ENCODE data around the gene CPED1.
"Not testable (repeated sequence)": the region's sequence is repeated elsewhere in the genome, so short reads cannot be mapped to it uniquely, and the experiment has no call there.

The CPED1 gene

GRCh38 chr7:121286186-121286585 lies 297.7 kb downstream of the CPED1 start:
- no peak for DNase-seq (ENCODE audit: low read depth)

GRCh38 chr7:121286742-121287734 lies 298.5 kb downstream of the CPED1 start:
- no peak for DNase-seq (ENCODE audit: low read depth)

DNA sequence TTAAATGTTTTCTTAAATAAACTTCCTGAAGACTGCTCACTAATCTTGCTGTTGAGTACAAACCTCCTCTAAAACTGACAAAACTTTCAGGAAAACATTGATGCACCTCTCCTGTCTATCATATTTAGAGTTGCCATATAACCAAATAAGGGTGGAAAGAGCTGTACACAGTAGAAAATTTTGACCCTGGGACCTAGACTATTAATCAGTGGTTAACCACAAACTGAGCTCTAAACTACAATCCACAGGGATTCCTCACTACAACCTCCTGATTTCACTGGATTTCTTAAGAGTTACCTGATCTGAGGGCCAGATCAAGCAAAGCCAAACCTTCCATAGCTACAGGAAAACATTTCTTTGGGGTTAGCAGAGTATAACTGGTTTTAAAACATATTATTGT lies 300.4 kb downstream of the CPED1 start:
- no peak for DNase-seq (ENCODE audit: low read depth)

DNA sequence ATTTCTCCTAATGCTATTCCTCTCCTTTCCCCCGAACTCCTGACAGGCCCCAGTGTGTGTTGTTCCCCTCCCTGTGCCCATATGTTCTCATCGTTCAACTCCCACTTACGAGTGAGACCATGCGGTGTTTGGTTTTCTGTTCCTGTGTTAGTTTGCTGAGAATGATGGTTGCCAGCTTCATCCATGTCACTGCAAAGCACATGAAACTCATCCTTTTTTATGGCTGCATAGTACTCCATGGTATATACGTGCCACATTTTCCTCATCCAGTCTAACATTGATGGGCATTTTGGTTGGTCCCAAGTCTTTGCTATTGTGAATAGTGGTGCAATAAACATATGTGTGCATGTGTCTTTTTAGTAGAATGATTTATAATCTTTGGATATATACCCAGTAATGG lies 301.4 kb downstream of the CPED1 start:
- not testable (repeated sequence) for DNase-seq (ENCODE audit: low read depth)

DNA sequence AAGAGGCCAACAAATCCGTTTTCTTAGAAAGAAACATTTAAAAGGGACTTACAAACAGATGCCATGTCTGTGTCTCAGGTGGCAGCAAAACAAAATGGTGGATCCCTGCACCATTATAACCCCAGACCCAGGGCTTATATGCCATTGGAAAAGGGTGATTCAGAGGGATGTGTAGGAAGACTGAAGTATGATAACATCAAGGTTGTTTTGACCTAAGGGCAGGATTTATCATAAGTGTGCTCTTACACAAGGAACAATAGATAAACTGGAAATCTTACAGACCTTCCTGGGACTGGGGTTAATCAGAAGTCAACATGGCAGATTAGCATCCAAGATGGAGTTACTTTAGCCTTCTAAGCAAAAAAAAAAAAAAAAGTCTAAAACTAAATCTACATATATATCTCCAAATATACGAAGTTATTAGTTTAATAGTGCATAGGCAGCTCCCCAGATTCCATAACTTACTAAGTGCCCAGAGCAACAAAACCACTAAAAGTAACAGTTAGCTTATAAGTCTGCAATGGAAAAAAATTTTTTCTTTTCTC lies 306.0 kb downstream of the CPED1 start:
- no peak for DNase-seq (ENCODE audit: low read depth)

DNA sequence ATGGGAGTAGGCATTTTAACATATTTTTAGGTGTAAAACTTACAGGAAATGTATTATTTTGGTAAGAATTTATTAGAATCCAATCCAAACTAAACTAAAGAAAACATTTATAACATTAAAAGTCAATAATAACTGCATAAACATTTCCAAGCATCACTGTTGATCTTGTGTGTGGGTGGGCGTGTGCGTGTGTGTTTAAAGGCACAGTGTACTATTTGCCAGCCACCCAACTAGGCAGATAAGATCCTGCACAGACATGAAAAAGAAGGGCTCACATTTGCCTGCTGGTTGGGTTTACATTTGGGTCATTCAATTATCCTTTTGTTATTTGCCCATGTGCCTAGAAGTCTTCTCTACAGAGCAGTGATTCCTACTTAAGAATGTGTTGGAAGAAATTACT lies 309.3 kb downstream of the CPED1 start:
- DNase-seq (ENCODE audit: low read depth): no peak

- DNase-seq (ENCODE audit: low read depth): no peak
Measured at GRCh38 chr7:121298831-121299239, 310.3 kb downstream of the CPED1 start.

GRCh38 chr7:121300685-121301420 lies 312.3 kb downstream of the CPED1 start:
- DNase-seq (ENCODE audit: low read depth): no peak

DNA sequence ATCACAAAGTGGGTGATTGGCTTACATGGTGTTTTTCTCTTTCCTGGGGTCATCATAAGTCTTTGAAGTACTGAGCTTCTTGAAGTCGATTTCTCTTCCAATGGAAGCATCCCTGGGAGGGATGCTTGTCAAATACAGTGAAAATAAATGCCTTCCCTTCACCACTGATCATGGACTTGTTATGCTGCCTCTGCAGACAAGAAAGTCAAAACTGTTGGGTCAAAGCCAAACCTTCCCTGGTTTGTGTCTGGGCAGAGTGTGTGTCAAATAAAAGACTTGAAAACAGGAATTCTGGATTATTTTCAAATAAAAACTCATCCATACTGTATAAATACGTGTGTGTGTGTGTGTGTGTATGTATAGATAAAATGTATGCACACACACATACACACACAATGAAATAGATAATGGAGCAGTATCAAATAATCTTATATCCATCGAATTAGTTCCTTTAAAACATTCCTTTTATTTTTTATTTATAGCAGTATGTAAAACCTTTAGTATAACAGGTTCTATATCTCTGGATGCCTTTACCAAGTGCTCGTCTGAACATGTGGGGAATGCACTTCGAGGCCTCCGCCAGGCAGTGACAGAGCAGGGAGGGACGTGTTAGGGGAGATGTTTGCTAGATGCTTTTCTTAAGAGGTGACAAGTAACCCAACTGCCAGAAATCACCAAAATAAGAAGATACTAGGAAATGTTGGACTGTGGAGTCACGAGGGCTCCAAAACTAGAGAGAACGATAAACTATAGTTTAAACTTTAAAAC lies 313.1 kb downstream of the CPED1 start:
- no peak for DNase-seq (ENCODE audit: low read depth)

GRCh38 chr7:121302214-121302745 lies 313.8 kb downstream of the CPED1 start:
- DNase-seq (ENCODE audit: low read depth): no peak

DNA sequence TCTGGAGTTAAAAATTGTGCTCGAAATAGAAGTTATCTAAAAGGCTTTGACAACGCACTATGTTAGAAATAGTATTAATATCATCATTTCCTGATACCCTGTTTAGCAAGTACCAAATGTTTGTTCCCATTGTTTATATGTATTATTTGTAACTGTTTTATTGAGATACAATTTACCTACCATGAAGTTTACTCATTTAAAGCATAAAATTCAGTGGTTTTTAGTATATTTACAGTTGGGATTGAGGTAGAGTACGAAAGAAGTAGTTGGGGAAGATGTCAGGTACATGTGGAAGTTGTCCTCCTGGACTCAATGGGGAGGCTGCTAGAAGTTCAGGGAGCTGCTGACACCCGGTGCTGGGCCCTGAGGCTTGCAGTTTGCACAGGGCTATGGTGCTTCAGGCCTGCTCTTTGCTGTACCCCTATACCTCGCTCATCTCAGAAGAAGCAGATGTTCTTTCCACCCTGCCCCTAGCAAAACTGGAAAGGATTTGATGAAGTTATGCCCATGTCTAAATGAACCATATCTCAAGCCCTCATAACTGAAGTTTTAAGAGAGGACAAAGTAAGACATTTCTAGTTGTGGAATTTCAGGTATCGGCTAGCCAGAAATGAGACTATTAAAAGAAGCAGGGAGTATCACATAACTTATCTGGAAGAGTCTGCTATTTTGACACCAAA lies 315.1 kb downstream of the CPED1 start:
- no peak for DNase-seq (ENCODE audit: low read depth)

GRCh38 chr7:121304102-121304658 lies 315.7 kb downstream of the CPED1 start:
- DNase-seq (ENCODE audit: low read depth): no peak

- no peak for DNase-seq (ENCODE audit: low read depth)
Measured at GRCh38 chr7:121305109-121305508, 316.6 kb downstream of the CPED1 start.

DNA sequence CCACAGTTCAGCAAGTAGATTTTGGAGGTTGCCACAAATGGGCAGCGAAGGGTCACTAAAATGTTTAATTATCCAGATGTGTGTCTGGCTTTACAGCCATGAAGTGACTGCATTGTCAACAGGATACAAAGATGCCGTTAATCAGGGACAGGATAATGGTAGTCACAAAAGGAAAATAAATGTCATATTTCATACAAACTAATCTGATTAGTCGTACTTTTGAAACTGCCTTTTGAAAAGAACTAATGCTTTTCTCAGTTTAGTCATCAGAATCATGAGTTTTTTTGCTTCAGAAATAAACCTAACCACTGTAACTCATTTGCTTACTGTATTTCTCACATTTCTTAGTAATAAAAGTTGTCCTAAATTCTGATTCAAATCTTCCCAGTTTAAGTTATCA lies 318.1 kb downstream of the CPED1 start:
- no peak for DNase-seq (ENCODE audit: low read depth)

- DNase-seq (ENCODE audit: low read depth): no peak
Measured at GRCh38 chr7:121307021-121307574, 318.6 kb downstream of the CPED1 start.

GRCh38 chr7:121313220-121313792 lies 324.8 kb downstream of the CPED1 start:
- DNase-seq (ENCODE audit: low read depth): no peak

DNA sequence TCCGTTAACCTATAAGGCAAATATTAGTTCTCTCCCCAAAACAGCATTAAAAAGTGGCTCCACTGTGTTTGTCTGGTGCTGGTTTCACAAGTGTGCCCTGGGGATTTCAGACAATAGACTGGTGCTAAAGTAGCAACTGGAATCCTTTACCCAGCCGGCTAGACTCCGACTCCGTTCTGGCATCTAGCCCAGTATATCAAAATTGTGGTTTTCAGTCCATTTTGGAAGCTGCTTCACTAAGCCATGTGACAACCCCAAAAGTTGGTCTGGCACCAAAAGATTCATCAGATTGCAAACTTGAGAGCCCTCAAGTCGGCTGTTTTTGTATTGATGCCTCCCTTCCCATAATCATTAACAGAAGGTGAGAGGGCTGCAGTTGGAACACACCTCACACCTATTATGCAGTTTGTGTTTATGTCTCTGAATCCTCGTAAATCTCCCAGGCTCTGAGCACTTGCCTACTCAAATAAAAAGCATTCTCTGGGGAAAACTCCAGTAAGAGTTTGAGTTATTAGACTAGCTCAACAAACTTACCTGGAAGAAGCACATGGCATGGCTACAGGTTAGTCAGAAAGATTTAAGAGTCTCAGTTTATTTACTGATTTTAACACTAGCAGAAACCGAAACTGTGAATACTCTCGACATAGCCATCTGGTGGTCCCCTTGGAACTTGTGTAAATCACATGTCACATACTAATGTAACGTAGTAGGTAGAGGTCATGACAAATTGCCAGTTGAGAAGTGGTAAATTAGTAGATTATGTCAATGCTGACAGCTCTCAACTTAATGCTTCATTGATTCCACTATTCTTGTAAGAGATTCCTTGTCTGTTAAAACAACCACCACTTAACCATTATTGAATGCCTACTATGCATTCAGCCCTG lies 325.5 kb downstream of the CPED1 start:
- no peak for DNase-seq (ENCODE audit: low read depth)

GRCh38 chr7:121315170-121315569 lies 326.7 kb downstream of the CPED1 start:
- not testable (repeated sequence) for DNase-seq (ENCODE audit: low read depth)

DNA sequence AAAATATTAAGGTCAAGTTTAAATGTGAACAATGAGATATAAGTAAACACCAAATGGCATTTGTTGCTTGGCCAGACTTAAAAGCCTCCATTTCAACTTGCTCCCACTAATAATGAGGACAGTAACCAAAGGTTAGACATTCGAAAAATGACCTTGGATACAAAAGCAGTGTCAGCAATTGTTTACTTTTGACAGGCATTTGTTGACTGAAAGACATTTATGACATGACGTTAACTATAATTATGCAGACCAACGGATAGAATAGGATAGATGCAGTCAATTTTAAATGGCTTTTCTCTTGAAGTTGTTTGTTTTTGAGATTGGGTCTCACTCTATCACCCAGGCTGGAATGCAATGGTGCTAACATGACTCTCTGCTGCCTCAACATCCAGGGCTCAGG lies 333.9 kb downstream of the CPED1 start:
- DNase-seq (ENCODE audit: low read depth): no peak

All from non-pigmented ciliary epithelial cell (primary cell).